GM12878 (cell line): ENCODE measurements around the gene NUP93. TPM values are rescaled to one million over a fixed set of nuclear protein-coding genes. Genes with fewer than 3 reads are reported as not detected.

Experiments used
- ATAC-seq: fragments of 200-7000 bp; cut with Tn5 transposase; 3 replicates; pipeline ENCODE4 v1.9.1; 2020; ENCODE audit warnings: mild to moderate bottlenecking, moderate library complexity
- BruUV-seq: library from RNA; stranded (reverse); fragments of 400-500 nt; replicated peaks from 2 replicates; lab custom pipeline; 2021; lab: Mats Ljungman, UMichigan
- CTCF ChIA-PET: fragments of 300-600 bp; sonication (Branson Sonifier 250); formaldehyde crosslinking; extraction: SDS; loops from one replicate; lab custom pipeline; 2021; ENCODE audit warnings: inconsistent platforms; lab: Yijun Ruan, JAX
- POLR2A ChIA-PET: fragments of 350-600 bp; formaldehyde crosslinking; extraction: SDS; loops from one replicate; lab custom pipeline; 2021; ENCODE audit warnings: inconsistent platforms; lab: Charles Lee
- RAD21 ChIA-PET: fragments of 300-600 bp; sonication (Branson Sonifier 250); formaldehyde crosslinking; loops from one replicate; lab custom pipeline; 2023; ENCODE audit warnings: antibody characterized with exemption; ENCODE audit not compliant: unreplicated experiment; lab: Charles Lee
- SMC1A ChIA-PET: fragments of 300-600 bp; sonication (Branson Sonifier 250); formaldehyde crosslinking; loops from one replicate; lab custom pipeline; 2023; ENCODE audit not compliant: unreplicated experiment, uncharacterized antibody; lab: Charles Lee
- DNase-seq: peaks from one replicate; pipeline ENCODE4 v3.0.0-alpha.2; 2011; ENCODE audit warnings: low read depth, low spot score
- FAIRE-seq: peaks from 3 replicates; lab custom pipeline; 2011; peaks lifted over from hg19 to GRCh38; lab: Jason Lieb, UNC
- H2AFZ ChIP-seq: 2 replicates; pipeline ENCODE4 v1.6.0; 2011; ENCODE audit warnings: low read depth, low read length, control low read depth; ENCODE audit not compliant: control insufficient read depth
- H3K27ac ChIP-seq: 2 replicates; pipeline ENCODE4 v1.5.1; 2011; ENCODE audit warnings: control low read depth; ENCODE audit not compliant: control insufficient read depth, insufficient read depth
- H3K27me3 ChIP-seq, 2 experiments: replicated peaks in 1 of 2; 2 replicates each; pipeline versions ENCODE4 v1.6.0 to v1.6.1; 2011; ENCODE audit warnings: low read length in 1 of 2; ENCODE audit not compliant: control insufficient read depth in 2 of 2, insufficient read depth in 2 of 2
- H3K36me3 ChIP-seq, 2 experiments: 2 replicates each; pipeline ENCODE4 v1.5.1; 2011; ENCODE audit warnings: low read length in 1 of 2; ENCODE audit not compliant: control insufficient read depth in 2 of 2, insufficient read depth in 2 of 2
- H3K4me1 ChIP-seq: 2 replicates; pipeline ENCODE4 v1.6.1; 2011; ENCODE audit warnings: mild to moderate bottlenecking, low read length, moderate library complexity, mixed read lengths; ENCODE audit not compliant: control insufficient read depth, insufficient read depth
- H3K4me2 ChIP-seq: 2 replicates; pipeline ENCODE4 v1.6.0; 2011; ENCODE audit warnings: control low read depth; ENCODE audit not compliant: control insufficient read depth, insufficient read depth
- H3K4me3 ChIP-seq: fragments of 200-600 bp; sonication (generic); 2 replicates; pipeline ENCODE4 v1.5.1; 2016
- H3K79me2 ChIP-seq: 2 replicates; pipeline ENCODE4 v1.6.0; 2011; ENCODE audit warnings: low read length; ENCODE audit not compliant: control insufficient read depth, insufficient read depth
- H3K9ac ChIP-seq: 2 replicates; pipeline ENCODE4 v1.8.0; 2011; ENCODE audit warnings: low read length, control low read depth, mixed read lengths; ENCODE audit not compliant: control insufficient read depth, insufficient read depth
- H3K9me3 ChIP-seq: replicated peaks from 3 replicates; pipeline ENCODE4 v1.5.1; 2011; ENCODE audit warnings: mild to moderate bottlenecking, low read length; ENCODE audit not compliant: control insufficient read depth, insufficient read depth
- H4K20me1 ChIP-seq: 2 replicates; pipeline ENCODE4 v1.6.0; 2011; ENCODE audit not compliant: control insufficient read depth, insufficient read depth
- ATF7 ChIP-seq: fragments of 450-650 bp; IDR thresholded peaks from 2 replicates; pipeline ENCODE4 v1.6.1; 2016; ENCODE audit warnings: low read depth, mild to moderate bottlenecking
- CHD2 ChIP-seq: IDR thresholded peaks from 2 replicates; pipeline ENCODE4 v1.6.1; 2011; ENCODE audit warnings: low read depth, low read length, improper control_type of control experiment, borderline replicate concordance
- HCFC1 ChIP-seq: fragments of 150-350 bp; IDR thresholded peaks from 2 replicates; pipeline ENCODE4 v1.6.1; 2014; ENCODE audit warnings: low read length
- JUNB ChIP-seq: IDR thresholded peaks from 2 replicates; pipeline ENCODE4 v1.6.1; 2016; ENCODE audit warnings: antibody characterized with exemption, mild to moderate bottlenecking
- NRF1 ChIP-seq: conservative IDR thresholded peaks from 2 replicates; pipeline ENCODE4 v1.6.1; 2011; ENCODE audit warnings: mild to moderate bottlenecking, low read depth, low read length, improper control_type of control experiment
- TBL1XR1 ChIP-seq: IDR thresholded peaks from 2 replicates; pipeline ENCODE4 v1.6.1; 2012; ENCODE audit warnings: low read depth, low read length, improper control_type of control experiment
- WGBS: methylation state at CpG from one replicate; pipeline ENCODE4 v1.1.6; 2016; ENCODE audit warnings: low lambda C conversion rate; ENCODE audit not compliant: insufficient replicate concordance, insufficient coverage; ENCODE audit errors: missing lambda C conversion rate; 5-methylcytosine and 5-hydroxymethylcytosine counted together
- in situ Hi-C: fragments of 300-500 bp; cut with MboI; formaldehyde crosslinking; loops from 9 replicates; pipeline ENCODE4 v1.14.3; 2018; ENCODE audit warnings: mixed read lengths
- intact Hi-C: fragments of 100-400 bp; cut with micrococcal nuclease; formaldehyde crosslinking; loops from one replicate; pipeline ENCODE4 v1.14.2; 2022; ENCODE audit not compliant: unreplicated experiment
- polyA plus RNA-seq, 11 experiments: library from polyadenylated mRNA; depleted of rRNA in 4 of 11; unstranded in 6 of 11; stranded (reverse) in 5 of 11; fragments of >200 nt; fragmentation: Nextera tagmentation in 4 of 11; fragmentation: Illumina TruSeq in 1 of 11; extraction: Ambion mirVana in 4 of 11; extraction: Trizol in 1 of 11; gene quantifications; 1 replicate in 1 of 11; 2 replicates in 10 of 11; pipeline versions ENCODE4 v1.2.1 to v1.2.3, GENCODE V29; 2011 to 2016; ENCODE audit warnings: inconsistent platforms in 2 of 11, missing spikeins in 2 of 11, low read depth in 1 of 11
- total RNA-seq, 4 experiments: library from RNA; depleted of rRNA in 3 of 4; stranded (reverse); fragments of >200 nt in 3 of 4; fragmentation: Illumina TruSeq in 1 of 4; extraction: Trizol in 1 of 4; gene quantifications; 2 replicates each; pipeline versions ENCODE4 v1.2.1 to v1.2.3, GENCODE V29; 2013 to 2021
- TF ChIP-seq, protein P1 (sequence below): fragments of 450-650 bp; IDR thresholded peaks from 2 replicates; pipeline ENCODE4 v1.6.1; 2017; ENCODE audit warnings: borderline replicate concordance
- TF ChIP-seq, protein P2 (sequence below): IDR thresholded peaks from 2 replicates; pipeline ENCODE4 v1.6.1; 2012; ENCODE audit warnings: low read depth, low read length, improper control_type of control experiment
- TF ChIP-seq, protein P3 (sequence below): fragments of 450-650 bp; IDR thresholded peaks from 2 replicates; pipeline ENCODE4 v1.6.1; 2017; ENCODE audit warnings: antibody characterized with exemption, mild to moderate bottlenecking, moderate library complexity
- TF ChIP-seq, protein P4 (sequence below): fragments of 450-650 bp; IDR thresholded peaks from 2 replicates; pipeline ENCODE4 v1.6.1; 2017; ENCODE audit warnings: low read depth, mild to moderate bottlenecking, moderate library complexity

Gene NUP93
- total and polyA plus RNA-seq, 10 of the 15 experiments (the other 5 are each of a cell fraction or from before 2014, with no cell fraction given): 82.2 to 175 (median 101) TPM

DNA sequence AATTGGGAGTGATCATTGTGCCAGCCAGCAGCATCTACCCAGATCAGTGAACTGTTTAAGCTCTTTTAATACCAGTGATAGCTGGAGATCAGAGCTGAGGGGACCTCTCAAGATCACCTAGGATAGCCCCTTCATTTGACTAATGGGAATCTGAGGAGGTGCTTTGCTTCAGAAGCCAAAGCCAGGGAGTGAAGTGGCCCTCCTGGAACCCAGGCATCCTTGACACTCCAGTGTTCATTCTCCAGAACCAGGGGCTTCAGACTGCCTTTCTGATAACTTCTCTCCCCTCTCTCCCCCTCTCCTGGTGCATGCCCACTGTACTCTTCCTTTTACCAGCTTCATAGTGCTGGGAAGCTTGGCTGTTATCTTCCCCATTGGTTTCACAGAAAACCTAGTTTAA, 87.1 kb downstream of the NUP93 start:
- no peaks in the 10 kb centered on the region for H3K9me3 ChIP-seq
- H3K27me3 ChIP-seq: no peaks in the 10 kb centered on the region
- FAIRE-seq: no peak
- H2AFZ ChIP-seq: no peak overlapping the region
- RAD21 ChIA-PET: no interaction called here
- H3K4me2 ChIP-seq: no peak overlapping the region
- TF ChIP-seq TBL1XR1 (no peak), CHD2 (no peak), ATF7 (no peak)
- TF ChIP-seq, protein P1, sequence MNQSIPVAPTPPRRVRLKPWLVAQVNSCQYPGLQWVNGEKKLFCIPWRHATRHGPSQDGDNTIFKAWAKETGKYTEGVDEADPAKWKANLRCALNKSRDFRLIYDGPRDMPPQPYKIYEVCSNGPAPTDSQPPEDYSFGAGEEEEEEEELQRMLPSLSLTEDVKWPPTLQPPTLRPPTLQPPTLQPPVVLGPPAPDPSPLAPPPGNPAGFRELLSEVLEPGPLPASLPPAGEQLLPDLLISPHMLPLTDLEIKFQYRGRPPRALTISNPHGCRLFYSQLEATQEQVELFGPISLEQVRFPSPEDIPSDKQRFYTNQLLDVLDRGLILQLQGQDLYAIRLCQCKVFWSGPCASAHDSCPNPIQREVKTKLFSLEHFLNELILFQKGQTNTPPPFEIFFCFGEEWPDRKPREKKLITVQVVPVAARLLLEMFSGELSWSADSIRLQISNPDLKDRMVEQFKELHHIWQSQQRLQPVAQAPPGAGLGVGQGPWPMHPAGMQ: no peak
- TF ChIP-seq, all 136 proteins: peak for 0
- POLR2A ChIA-PET: no interaction called here
- SMC1A ChIA-PET: interaction anchor here (1.0 to 1.6 kb wide), 4 partner anchors 24 to 87 kb away, joined by 3 to 4 read pairs (median 3); partner anchors contain the start of gene NUP93
- Histone ChIP-seq H4K20me1 (no peaks in the 10 kb centered on the region), H3K4me1 (no peaks in the 10 kb centered on the region), H3K36me3 (peaks cover 0 to 4% of the 10 kb centered on the region in 2 experiments; a peak in 2 of 4 replicates), H3K79me2 (no peaks in the 10 kb centered on the region), H3K4me3 (no peak overlapping the region), H3K27ac (no peak overlapping the region), H3K9ac (no peak overlapping the region)
- CTCF ChIA-PET: interaction anchor here (1.0 to 2.0 kb wide), 4 partner anchors 13 to 240 kb away, joined by 3 to 8 read pairs (median 4); no protein-coding TSS in a partner anchor
- in situ Hi-C loops (no loop called here), intact Hi-C loops (no loop called here)
- BruUV-seq: no TSS peak
- ATAC-seq: no peak
- no peak for DNase-seq

DNA sequence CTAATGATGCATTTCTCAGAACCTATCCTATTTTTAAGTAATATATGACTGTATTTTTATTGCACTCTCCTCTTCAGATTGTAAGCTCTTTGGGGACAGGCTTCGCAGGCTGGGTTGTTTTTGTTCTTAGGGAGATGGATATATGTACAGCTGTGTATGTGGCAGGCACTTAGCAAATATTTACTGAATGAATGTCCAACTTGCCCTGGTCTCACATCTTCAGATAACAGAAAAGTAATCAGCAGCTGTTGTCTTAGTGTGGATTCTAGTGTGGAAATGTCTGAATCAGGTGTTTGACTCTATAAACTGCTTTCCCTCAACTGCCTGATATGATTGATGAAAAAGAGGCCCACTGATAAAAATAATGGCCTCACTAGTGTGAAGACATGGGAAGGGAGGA, 88.0 kb downstream of the NUP93 start:
- no peak for FAIRE-seq
- TF ChIP-seq, protein P2, sequence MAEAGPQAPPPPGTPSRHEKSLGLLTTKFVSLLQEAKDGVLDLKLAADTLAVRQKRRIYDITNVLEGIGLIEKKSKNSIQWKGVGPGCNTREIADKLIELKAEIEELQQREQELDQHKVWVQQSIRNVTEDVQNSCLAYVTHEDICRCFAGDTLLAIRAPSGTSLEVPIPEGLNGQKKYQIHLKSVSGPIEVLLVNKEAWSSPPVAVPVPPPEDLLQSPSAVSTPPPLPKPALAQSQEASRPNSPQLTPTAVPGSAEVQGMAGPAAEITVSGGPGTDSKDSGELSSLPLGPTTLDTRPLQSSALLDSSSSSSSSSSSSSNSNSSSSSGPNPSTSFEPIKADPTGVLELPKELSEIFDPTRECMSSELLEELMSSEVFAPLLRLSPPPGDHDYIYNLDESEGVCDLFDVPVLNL: no peak
- TF ChIP-seq HCFC1 (no peak), JUNB (no peak), NRF1 (no peak)
- TF ChIP-seq, protein P3, sequence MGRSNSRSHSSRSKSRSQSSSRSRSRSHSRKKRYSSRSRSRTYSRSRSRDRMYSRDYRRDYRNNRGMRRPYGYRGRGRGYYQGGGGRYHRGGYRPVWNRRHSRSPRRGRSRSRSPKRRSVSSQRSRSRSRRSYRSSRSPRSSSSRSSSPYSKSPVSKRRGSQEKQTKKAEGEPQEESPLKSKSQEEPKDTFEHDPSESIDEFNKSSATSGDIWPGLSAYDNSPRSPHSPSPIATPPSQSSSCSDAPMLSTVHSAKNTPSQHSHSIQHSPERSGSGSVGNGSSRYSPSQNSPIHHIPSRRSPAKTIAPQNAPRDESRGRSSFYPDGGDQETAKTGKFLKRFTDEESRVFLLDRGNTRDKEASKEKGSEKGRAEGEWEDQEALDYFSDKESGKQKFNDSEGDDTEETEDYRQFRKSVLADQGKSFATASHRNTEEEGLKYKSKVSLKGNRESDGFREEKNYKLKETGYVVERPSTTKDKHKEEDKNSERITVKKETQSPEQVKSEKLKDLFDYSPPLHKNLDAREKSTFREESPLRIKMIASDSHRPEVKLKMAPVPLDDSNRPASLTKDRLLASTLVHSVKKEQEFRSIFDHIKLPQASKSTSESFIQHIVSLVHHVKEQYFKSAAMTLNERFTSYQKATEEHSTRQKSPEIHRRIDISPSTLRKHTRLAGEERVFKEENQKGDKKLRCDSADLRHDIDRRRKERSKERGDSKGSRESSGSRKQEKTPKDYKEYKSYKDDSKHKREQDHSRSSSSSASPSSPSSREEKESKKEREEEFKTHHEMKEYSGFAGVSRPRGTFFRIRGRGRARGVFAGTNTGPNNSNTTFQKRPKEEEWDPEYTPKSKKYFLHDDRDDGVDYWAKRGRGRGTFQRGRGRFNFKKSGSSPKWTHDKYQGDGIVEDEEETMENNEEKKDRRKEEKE: no peak
- TF ChIP-seq, protein P4, sequence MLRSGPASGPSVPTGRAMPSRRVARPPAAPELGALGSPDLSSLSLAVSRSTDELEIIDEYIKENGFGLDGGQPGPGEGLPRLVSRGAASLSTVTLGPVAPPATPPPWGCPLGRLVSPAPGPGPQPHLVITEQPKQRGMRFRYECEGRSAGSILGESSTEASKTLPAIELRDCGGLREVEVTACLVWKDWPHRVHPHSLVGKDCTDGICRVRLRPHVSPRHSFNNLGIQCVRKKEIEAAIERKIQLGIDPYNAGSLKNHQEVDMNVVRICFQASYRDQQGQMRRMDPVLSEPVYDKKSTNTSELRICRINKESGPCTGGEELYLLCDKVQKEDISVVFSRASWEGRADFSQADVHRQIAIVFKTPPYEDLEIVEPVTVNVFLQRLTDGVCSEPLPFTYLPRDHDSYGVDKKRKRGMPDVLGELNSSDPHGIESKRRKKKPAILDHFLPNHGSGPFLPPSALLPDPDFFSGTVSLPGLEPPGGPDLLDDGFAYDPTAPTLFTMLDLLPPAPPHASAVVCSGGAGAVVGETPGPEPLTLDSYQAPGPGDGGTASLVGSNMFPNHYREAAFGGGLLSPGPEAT: no peak

More for the DNA sequence above, 88.0 kb downstream of the NUP93 start:
- H3K79me2 ChIP-seq: no peaks in the 10 kb centered on the region
- H3K9me3 ChIP-seq: no peaks in the 10 kb centered on the region
- peaks cover 1 to 5% of the 10 kb centered on the region in 2 experiments; a peak in 2 of 4 replicates for H3K36me3 ChIP-seq
- in situ Hi-C loops (no loop called here), intact Hi-C loops (no loop called here)
- H3K4me3 ChIP-seq: no peak overlapping the region
- ChIA-PET CTCF (interaction anchor here (0.9 to 2.0 kb wide), 3 partner anchors 12 to 133 kb away, joined by 3 to 8 read pairs (median 4); no protein-coding TSS in a partner anchor), POLR2A (no interaction called here), SMC1A (interaction anchor here (1.2 to 1.6 kb wide), 3 partner anchors 14 to 38 kb away, joined by 3 to 4 read pairs (median 4); no protein-coding TSS in a partner anchor), RAD21 (no interaction called here)
- no peak overlapping the region for H3K4me2 ChIP-seq
- ATAC-seq (no peak), DNase-seq (no peak)
- BruUV-seq: no TSS peak
- H4K20me1 ChIP-seq: no peaks in the 10 kb centered on the region
- H3K9ac ChIP-seq: no peak overlapping the region
- 96% methylated on average over 1 of the region's 1 CpG for WGBS
- H2AFZ ChIP-seq: no peak overlapping the region
- no peaks in the 10 kb centered on the region for H3K4me1 ChIP-seq
- no peak overlapping the region for H3K27ac ChIP-seq
- no peaks in the 10 kb centered on the region for H3K27me3 ChIP-seq
